Stimulated activated CD8-positive, alpha-beta memory T cell treated with anti-CD3 and anti-CD28 coated beads, Interleukin-15, amount 100 ng/mL, for 4 hours (primary cell): Measurements from ENCODE around the gene OTUB1.

ENCODE experiments used
- DNase-seq, 2 donors: peaks; one replicate each; pipeline ENCODE4 v3.0.0-alpha.2; 2020; ENCODE audit warnings: low read depth in 2 of 2

Gene OTUB1

DNA sequence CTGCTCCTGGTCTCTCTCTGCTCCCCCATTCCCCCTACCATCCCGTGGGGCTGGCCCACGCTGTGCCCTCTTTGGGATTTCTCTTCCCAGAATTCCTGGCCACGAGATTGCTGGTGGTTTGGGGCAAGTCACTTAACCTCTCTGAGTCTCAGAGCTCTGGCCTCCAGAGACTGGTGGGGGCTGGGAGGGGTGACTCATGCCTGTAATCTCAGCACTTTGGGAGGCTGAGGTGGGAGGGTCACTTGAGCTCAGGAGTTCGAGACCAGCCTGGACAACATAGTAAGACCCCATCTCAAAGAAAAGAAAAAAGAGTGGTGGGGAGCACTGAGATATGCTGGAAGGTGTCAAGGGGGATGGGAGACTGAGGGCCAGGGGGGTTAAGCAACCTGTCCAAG, 18.3 kb downstream of the OTUB1 start:
- DNase-seq = no peak

DNA sequence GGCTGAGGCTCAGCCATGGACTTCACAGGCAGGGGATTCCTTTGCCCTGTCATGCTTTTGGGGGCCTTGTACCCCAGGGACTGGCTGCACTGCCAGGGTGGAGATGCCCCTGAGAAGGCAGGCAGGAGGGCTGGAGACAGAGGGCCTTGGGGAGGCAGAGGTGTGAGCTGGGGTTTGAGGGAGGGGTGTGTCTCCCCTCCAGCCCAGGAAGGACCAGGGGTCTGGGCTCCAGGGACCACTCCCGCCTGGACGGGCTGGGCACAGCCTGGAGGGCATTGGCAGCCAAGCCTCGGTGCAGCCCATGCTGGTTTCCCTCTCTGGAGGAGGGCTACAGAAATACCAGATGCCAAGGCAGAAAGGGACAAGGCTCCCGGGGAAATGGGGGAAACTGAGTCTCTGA, 19.5 kb downstream of the OTUB1 start:
- DNase-seq = no peak

GRCh38 chr11:64006398-64006797, 20.2 kb downstream of the OTUB1 start:
- DNase-seq = no peak

DNA sequence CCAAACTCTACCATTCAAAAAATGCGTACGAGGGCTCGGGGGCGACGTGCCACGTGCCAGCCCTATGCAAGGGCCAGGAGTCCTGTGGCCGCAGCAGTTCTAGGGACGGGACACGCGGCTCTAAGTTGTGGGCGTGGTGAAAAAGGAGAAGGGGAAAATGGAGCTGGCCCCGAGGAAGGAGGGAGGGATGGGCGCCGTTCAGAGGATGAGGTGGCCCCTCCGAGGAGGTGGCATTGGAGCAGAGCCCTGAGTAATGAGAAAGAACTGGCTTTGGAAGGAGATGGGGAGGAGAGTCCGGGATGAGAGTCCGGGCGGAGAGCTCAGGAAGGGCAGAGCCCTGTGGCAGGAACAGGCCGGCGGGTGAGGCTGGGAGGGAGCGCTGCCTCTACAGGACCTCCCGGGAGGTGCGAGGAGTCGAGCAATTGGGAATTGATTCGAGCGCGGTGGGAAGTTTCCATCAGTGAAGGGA, 21.0 kb downstream of the OTUB1 start:
- DNase-seq = no peak

GRCh38 chr11:64007629-64008282, 21.5 kb downstream of the OTUB1 start:
- DNase-seq = no peak

DNA sequence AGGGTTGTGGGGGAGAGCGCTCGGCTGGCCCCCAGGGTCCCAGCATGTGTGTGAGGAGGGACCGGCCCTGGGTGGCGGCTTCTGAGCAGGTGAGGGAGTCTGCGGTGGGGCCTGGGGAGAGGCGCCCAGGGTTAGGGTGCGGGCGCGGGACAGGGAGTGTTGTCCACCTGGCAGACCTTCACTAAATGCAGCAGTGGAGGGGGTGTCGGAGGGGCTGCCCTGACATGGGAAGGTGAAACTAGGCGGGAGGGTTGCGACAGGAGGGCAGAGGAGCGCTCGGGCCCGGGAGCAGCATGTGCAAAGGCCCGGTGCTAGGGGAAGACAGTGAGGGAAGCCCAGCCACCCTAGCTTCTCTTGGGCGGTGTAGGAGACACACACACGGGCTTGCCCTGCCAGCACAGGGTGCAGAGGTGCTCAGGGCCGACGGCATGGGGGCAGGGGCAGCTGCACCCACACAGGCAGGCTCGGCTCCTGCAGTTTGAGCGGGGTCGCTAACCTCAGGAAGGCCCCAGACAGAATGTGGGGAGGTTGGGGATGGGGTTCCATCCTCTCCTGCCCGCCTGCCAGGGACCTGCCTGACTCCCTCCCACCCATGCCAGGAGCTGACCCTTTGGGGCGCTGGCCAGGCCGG, 22.2 kb downstream of the OTUB1 start:
- DNase-seq = no peak

DNA sequence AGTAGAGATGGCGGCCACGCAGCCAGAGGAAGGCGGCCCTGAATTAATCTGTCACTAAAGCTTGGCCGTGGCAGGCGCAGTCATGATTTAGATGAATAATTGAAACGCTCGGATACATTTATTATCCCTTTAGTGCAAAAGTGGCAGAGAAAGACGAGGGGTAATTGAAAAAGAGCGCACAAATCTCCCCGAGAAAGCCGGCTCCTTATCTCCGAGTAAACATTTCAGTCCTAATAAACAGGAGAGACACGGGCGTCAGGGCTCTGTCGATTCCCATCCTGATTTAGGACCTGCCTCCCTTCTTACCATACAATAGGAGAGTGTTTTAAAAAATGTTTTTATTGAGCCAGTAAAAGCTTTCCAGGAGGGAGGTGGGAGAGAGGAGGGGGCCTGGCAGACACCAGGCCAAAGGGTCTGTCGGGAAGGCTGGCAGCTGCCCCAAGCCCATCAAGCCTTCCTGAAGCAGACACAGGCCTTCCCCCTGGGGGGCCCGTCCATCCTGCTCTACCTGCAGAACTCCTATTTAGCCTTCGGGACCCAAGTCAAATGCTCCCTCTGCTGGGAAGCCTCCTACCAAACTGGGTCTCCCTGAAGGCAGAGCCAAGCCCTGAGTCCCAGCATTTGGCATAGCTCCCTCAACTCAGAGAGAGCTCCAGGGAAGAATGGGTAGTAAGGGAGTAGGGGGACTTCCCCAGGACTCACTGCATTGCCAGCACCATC, 22.8 kb downstream of the OTUB1 start:
- DNase-seq = no peak

DNA sequence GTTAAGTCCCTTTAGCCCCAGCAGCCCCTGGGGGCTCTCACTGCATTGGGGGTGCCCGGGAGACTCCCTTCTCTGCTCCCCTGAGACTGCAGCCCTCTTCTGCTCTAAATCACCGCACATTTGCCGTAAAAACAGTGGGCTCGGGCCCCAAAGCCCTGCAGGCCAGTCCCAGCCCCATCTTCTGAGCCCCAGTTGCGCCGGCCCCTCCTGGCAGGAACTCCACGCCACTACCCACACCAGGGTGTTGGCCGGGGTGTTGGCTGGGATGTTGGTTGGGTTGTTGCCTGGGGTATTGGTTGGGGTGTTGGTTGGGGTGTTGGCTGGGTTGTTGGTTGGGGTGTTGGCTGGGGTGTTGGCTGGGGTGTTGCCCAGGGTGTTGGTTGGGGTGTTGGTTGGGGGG, 23.5 kb downstream of the OTUB1 start:
- DNase-seq = no peak

GRCh38 chr11:64010783-64011182, 24.5 kb downstream of the OTUB1 start:
- DNase-seq = no peak

GRCh38 chr11:64011371-64011770, 25.1 kb downstream of the OTUB1 start:
- no peak for DNase-seq

DNA sequence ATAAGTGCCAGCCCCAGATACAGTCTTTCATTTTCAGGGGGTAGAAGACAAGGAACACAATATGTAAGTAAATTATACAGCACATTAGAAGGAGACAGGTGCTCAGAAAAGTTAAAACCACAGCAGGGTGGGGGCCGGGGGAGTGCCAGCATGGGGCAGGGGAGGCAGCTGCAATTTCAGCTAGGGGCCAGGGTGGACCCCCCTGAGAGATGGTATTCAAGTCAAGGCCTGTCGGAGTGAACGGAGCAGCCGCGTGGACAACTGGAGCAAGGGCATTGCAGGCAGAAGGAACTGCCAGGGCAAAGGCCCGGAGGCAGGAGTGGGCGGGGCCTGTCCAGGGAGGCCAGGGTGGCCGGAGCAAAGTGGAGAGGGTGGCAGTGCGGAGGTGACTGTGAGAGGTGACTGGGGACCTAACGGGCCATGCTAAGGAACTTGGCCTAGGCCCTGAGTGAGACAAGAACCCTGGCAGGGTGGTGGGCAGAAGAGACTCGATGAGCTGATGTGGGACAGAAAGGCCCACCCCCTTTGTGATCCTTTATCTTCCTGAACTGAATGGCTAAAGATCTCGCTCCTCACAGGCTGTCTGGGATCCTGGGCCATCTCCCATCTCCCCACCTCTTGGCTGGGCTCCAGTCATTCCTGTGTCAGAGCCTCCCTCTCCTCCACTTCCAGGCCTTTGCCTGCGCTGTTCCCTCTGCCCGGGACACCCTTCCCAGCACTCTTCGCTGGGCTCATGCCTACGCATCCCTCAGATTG, 27.1 kb downstream of the OTUB1 start:
- no peak for DNase-seq

- DNase-seq = no peak
Measured at GRCh38 chr11:64014356-64014755, 28.1 kb downstream of the OTUB1 start.

GRCh38 chr11:64015510-64015909, 29.3 kb downstream of the OTUB1 start:
- DNase-seq = no peak

- DNase-seq = no peak
Measured at GRCh38 chr11:64015935-64016845, 30.0 kb downstream of the OTUB1 start.

DNA sequence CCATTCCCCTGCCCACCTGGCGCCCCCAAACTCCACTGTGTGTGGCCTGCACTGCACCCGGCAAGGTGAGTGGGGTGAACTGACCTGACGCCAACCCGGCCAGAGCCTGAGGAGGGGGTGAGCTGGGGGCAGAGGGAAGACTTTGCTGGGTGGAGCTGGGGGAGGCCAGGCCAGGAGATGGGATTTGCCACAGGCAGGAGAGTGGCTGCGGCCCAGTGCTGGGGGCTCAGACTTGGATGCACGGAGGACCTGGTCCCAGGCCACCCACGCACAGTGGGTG, 31.6 kb downstream of the OTUB1 start:
- DNase-seq = no peak

GRCh38 chr11:64018310-64018709, 32.1 kb downstream of the OTUB1 start:
- DNase-seq = no peak

DNA sequence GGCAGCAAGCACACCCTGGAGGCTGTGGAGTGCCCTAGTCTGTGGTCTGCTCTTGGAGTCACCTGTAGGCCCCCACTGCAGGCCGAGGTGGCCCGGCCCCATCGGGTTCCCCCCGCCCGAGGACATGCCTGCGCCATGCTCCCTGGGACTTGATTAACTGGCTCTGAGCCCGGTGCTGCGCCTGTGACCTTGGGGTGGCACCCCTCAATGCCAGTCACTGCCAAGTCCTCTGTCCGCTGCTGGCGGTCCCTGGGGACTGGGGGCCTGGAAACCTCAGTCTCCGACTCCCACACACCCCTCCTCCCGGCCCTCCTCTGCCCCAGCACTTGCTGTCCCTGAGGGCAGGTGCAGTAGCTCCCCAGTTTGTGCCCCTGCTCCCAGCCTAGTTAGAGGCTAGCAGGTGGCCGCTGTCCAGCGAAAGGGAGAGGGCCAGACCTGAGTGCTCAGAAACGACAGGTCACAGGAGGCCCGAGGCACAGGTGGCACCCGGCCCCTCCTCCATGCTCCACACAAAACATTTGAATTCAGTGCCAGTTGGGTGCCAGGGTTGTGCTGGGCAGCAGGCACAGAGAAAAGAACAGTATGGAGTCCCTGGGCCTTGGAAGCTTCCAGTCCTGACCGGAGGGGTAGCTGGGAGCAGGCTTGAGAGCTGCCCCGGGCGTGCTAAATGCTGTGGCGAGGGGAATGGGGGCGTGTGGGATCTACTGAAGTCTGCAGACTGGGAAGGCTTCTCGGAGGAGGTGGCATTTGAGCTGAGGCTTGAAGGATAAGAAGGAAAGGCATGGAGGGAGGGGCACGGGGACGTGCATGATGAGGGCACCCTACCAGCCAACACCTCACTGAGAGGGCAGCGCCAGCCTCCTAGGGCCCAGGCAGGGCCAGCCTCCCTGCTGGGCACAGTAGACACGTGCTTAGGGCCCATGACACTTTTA, 33.1 kb downstream of the OTUB1 start:
- no peak for DNase-seq

- DNase-seq = no peak
Measured at GRCh38 chr11:64020976-64021756, 34.9 kb downstream of the OTUB1 start.

DNA sequence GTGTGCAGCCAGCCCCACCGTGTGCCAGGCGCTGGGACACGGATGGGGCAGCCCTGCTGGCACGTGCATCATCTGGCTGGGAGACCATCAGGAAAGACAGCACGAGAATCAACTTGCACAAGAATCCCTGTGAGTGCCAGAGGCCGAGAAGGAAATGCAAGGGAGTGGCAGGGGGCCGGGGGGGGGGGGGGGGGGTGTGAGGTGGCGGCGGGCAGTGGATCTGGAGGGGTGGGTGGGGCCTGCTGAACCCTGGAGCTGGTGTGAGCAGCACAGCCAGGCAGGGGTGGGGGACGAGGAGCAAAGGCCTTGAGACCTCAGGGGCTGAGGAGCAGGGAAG, 35.5 kb downstream of the OTUB1 start:
- DNase-seq = no peak
